HT-29 (cell line): ENCODE results near the gene VSIG1. TPM values are rescaled to one million over a fixed set of nuclear protein-coding genes. Genes with fewer than 3 reads are reported as not detected.
A peak's percentile ranks its signal among the peaks of the same experiment; 100 is the strongest.

Experiments
- DNase-seq: peaks from one replicate; pipeline ENCODE4 v3.0.0-alpha.2; 2015; ENCODE audit warnings: low spot score
- total RNA-seq: library from RNA; depleted of rRNA; stranded (reverse); fragments of >200 nt; shearing (Covaris generic); gene quantifications from 2 replicates; pipeline ENCODE4 v1.2.3, GENCODE V29; 2014

Gene VSIG1
- total RNA-seq, 1 experiment from 2014 or later = not detected

DNA sequence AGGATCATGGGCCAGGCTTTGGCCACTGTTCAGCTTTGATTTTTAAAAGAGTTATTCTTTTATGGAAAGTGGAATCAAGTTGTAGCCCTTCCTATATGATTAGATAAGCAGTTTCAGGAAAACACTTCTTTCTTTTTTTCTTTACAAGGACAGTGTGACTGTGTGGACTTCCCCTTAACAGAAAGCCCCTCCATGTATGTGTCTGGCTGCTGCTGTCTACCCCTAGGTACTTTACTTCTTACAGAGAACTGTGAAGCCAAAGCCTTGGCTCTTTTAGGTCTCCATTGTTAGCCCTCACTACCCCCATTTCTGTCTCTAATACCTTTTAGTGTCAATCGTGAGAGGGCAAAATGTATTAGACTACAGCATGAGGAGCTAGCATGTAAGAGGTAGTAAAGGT lies 19.1 kb downstream of the VSIG1 start:
- no peak for DNase-seq

DNA sequence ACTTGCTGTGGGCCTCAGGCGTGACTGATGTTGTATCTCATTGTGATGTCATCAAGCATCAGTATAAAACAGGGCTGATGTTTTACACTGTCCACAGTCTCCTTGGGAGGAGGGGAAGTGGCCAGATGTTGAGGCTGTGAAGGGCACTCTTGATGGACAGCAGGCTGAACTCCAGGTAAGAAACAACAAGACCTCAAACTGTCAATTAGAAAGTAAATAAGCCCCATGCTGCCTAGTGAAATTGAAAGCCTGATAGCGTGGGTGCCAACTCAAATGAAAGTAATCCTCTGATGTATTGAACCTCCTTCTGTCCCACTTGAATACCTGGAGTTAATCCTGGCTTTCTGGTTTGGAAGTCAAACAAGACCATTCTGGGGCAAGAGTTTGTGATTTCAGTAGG lies 19.7 kb downstream of the VSIG1 start:
- DNase-seq = no peak

DNA sequence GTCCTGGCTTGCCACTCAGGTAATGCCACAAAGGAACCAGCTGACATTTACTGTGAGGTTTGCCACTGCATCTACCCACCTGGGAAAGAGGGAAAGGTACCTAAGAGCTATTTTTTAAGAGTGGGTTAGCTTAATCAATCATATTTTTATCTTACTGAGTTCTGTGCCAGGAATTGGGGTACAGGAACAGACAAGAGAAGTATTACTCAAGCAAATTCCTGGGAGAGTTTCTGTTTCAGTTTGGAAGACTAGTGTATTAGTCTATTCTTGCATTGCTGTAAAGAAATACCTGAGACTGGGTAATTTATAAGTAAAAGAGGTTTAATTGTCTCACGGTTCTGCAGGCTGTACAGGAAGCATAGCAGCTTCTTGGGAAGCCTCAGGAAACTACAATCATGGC lies 23.3 kb downstream of the VSIG1 start:
- DNase-seq = no peak

DNA sequence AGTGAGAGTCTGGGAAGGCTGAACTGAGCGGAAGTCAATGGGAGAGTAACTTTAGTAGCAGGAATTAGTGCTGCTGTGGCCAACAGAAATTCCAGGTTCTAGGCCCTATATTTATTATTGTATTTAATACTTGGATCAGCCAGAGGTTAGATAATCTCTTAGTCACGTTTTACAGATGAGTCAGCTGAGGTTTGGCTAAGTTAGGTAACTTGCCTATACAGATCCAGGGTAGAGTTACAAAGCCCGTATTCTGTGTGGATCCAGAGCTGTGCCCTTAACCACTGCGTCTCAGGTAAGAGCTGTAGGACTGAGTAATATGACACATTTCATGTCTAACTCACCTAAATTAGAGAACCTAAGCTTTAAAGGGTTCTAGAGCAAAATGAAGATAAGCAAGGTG lies 26.0 kb downstream of the VSIG1 start:
- DNase-seq = no peak

GRCh38 chrX:108071578-108071977 lies 26.7 kb downstream of the VSIG1 start:
- no peak for DNase-seq

- DNase-seq = no peak
Measured at GRCh38 chrX:108072746-108073145, 27.9 kb downstream of the VSIG1 start.

DNA sequence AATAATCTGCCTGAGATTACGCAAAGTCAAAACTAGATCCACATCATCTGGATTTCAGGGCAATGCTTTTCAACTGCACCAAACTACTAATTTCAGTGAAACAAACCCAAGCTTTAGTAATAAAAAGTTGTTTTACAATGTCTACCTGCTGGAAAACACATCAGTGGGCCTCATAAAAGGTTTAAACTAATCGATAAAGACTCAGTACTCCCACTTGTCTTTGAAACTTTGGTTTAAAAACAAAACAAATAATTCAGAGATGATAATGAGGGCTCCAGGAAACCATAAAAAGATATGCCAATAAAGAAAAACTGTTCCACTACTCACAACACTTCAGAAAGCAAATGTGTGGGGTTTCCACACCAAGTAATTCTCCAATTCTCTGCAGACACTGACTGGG lies 36.2 kb downstream of the VSIG1 start:
- no peak for DNase-seq

DNA sequence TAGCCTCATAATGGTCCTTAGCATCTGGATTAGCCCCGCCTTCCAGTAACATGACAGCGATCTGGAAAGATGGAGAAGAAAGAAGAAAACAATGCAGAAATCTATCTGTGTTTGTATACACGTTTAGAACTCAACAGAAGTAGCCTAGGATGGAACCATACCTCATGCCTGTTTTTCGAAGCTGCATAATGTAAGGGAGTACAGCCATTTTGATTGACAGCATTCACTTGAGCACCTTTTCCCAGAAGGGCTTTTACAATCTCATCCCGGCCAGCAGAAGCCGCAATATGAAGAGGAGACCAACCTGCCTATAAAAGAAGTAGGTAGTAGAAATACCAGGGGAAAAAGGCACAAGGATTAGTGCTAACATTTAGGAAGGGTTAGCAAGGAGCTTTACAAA lies 42.9 kb downstream of the VSIG1 start:
- DNase-seq = no peak

DNA sequence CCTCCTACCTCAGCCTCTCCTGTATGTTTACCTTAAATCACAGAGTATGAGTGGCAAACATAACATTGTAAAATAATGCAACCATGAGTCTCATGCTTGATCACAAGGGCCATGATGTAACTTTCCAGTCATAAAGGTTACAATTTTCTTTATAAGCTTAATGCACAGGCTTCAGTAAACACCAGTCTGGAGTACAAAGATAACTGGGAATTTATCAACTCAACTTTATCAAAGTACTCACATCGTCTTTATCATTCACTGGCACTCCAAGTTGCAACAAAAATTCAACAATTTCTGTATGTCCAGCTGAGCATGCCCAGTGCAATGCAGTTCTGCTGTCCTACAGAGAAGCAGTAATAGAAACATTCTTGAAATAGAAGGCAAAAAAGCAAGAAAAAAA lies 43.6 kb downstream of the VSIG1 start:
- no peak for DNase-seq

GRCh38 chrX:108090491-108091263 lies 45.8 kb downstream of the VSIG1 start:
- DNase-seq = peak; percentile 39

GRCh38 chrX:108091264-108091877 lies 46.5 kb downstream of the VSIG1 start, which contains the start of the genes ATG4A and PSMD10:
ATG4A (plus strand) TSS chrX:108091778; CDS start chrX:108091827, 49 bp downstream.
PSMD10 (minus strand) TSS chrX:108091542; CDS start chrX:108091520, 22 bp downstream.
- DNase-seq = peak; percentile 96

DNA sequence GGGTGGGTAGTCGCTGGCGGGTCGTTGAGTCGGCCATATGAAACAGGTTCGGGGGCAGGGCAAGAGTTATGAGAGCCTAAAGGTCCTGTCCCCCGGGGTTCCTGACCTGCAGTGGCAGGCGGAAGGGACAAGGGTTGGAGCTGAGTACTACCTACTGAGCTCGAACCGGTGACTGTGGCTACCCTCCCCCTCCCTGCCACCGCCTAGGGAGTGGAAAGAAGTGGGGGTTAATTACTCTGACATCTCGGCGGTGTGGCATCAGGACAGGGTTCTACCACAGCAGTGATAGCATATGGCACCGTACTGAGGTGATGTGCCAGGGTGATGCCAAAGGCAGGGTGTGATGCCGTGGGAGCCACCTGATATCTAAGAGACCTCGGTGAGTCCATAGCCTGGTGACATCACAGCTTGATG lies 47.0 kb downstream of the VSIG1 start:
- DNase-seq = no peak

DNA sequence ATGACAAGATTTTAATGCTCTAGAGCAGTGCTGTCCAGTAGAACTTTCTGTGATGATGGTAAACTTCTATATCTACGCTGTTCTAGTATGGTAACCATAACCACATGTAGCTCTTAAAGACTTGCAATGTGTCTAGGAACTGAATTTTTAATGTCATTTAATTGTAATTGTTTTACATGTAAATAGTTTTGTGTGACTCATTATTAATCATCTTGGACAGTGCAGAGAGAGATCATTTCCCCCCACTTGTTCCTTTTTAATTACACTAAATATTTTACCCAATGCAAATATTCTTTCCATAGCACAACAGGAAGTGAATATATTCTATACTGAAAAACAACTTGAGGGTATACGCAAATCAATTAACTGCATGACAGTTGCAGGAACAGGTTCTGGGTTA lies 52.5 kb downstream of the VSIG1 start:
- DNase-seq = no peak

DNA sequence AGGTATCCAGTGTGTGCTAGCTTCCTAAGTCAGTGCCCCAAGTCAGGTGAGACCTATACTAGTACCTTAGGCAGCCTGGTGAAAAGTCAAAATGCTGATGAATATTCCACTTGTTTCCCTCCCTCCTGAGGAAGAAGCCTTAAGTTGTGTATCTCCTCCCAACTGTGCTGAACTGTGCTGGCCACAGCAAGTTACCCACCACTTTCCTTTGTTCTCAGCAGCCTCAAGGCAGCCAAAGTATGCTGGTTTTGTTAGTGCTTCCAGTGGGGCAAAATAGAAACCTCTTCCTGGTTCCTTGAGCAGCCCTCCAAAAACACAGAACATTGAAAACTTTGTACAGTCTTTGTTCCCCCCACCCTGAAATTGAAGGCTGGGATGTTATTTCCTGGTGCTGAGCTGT lies 60.6 kb downstream of the VSIG1 start:
- no peak for DNase-seq

GRCh38 chrX:108114541-108114940 lies 69.7 kb downstream of the VSIG1 start:
- DNase-seq = no peak

DNA sequence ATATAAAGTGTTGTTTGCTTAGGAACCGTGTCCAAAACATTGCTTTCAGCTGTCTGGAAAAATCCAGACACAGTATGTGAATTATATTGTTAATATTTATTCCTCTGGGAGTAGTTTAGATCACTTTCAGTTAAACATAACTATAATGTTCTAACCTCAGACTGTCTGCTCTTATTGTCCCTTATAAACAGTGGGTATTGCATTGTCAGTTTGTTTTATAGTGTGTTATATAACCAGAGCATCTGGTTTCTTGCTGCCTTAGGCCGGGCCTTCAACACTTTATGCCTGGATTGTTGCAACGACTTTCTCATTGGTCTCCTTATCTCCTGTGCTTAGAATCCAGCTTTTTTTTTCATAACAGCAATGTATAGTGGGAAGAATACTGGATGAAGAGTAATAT lies 73.1 kb downstream of the VSIG1 start:
- DNase-seq = no peak

GRCh38 chrX:108121291-108121690 lies 76.4 kb downstream of the VSIG1 start:
- DNase-seq = no peak

DNA sequence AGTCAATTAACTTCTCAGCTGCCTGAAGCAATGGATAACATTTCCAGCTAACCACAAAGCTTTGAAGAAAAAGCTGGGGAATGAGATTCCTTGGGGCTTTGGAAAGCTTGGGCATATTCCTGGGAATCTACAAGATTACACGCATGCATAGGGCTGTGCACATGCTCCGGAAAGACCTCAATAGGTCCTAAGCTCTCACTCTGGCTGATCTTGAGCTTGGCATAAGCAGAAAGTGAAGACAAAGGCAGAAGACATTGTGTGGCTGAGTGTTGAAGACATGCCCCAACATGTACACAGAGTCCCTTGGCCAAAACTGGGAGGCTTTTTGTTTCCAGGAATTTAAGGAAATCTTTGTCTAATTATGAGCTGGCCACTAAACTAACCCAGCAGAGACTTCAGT lies 77.9 kb downstream of the VSIG1 start:
- no peak for DNase-seq

GRCh38 chrX:108123591-108124366 lies 78.9 kb downstream of the VSIG1 start:
- DNase-seq = no peak

GRCh38 chrX:108126661-108127060 lies 81.8 kb downstream of the VSIG1 start:
- DNase-seq = no peak

DNA sequence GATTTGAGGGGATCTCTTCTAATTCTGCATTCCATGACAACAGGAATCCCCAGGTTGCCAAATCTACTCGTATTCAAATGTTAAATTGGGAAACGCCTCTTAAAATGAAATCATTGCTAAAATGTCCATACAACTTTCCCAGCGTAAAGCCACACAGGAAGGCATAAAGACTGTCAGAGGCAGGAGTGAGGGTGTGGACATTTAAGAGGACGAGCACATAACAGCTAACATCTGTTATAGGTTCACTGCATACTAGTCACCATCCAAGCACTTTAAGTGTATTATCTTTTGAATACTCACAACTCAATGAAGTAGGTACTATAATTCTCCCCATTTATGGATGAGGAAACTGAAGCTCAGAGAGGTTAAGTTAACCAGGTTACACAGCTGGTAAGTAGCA lies 82.3 kb downstream of the VSIG1 start:
- no peak for DNase-seq
